Measurements from ENCODE around the gene BACH2. TPM values are rescaled to one million over a fixed set of nuclear protein-coding genes. Genes with fewer than 3 reads are reported as not detected.

BACH2 gene
- total and polyA plus RNA-seq, 2 experiments from 2014 or later, result 1.6 to 5.7 TPM

DNA sequence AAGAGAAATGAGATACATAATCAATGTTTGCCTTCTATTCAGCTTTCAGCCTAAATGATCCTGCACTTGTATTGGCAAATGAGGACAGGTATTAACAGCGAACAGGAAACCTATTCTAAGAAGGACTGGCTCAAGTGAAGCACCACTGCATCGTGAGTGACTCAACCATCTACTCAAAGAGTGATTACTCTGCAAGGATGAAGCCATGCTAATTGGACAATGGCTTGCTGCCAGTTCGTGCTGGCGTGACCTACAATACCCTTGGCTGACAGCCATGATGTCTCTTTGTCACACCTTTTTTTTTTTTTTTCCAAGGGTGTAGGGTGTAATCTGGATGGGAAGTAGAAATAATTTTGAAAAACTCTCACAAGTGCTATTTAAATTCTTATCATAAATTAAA is 297.5 kb downstream of the BACH2 start:
- Histone ChIP-seq H3K4me3 (no peak overlapping the region), H3K27ac (ENCODE audit: low read depth) (no peak overlapping the region), H3F3A (replicated peaks; ENCODE audit: low read depth) (no peaks in the 10 kb centered on the region), H3K9me2 (ENCODE audit: insufficient read depth) (peaks cover 4% of the 10 kb centered on the region; the same call in 1 of the 2 replicates), H4K20me1 (replicated peaks; ENCODE audit: insufficient read depth) (no peaks in the 10 kb centered on the region), H3K4me2 (no peak overlapping the region), H2AFZ (no peak overlapping the region), H3K4me1 (ENCODE audit: insufficient read depth) (no peaks in the 10 kb centered on the region), H3K36me3 (ENCODE audit: insufficient read depth) (no peaks in the 10 kb centered on the region), H3K27me3 (ENCODE audit: insufficient read depth) (no peaks in the 10 kb centered on the region), H3K79me2 (replicated peaks; ENCODE audit: insufficient read depth) (no peaks in the 10 kb centered on the region)
- Mint-ChIP-seq H3K4me3 (no peak overlapping the region), H3K4me1 (no peaks in the 10 kb centered on the region), H3K36me3 (ENCODE audit: low read depth) (no peaks in the 10 kb centered on the region), H3K9me3 (no peaks in the 10 kb centered on the region), H3K27me3 (ENCODE audit: insufficient read depth, low read depth, poor library complexity) (no peaks in the 10 kb centered on the region), H3K27ac (no peak overlapping the region)
- TF ChIP-seq, protein P1, sequence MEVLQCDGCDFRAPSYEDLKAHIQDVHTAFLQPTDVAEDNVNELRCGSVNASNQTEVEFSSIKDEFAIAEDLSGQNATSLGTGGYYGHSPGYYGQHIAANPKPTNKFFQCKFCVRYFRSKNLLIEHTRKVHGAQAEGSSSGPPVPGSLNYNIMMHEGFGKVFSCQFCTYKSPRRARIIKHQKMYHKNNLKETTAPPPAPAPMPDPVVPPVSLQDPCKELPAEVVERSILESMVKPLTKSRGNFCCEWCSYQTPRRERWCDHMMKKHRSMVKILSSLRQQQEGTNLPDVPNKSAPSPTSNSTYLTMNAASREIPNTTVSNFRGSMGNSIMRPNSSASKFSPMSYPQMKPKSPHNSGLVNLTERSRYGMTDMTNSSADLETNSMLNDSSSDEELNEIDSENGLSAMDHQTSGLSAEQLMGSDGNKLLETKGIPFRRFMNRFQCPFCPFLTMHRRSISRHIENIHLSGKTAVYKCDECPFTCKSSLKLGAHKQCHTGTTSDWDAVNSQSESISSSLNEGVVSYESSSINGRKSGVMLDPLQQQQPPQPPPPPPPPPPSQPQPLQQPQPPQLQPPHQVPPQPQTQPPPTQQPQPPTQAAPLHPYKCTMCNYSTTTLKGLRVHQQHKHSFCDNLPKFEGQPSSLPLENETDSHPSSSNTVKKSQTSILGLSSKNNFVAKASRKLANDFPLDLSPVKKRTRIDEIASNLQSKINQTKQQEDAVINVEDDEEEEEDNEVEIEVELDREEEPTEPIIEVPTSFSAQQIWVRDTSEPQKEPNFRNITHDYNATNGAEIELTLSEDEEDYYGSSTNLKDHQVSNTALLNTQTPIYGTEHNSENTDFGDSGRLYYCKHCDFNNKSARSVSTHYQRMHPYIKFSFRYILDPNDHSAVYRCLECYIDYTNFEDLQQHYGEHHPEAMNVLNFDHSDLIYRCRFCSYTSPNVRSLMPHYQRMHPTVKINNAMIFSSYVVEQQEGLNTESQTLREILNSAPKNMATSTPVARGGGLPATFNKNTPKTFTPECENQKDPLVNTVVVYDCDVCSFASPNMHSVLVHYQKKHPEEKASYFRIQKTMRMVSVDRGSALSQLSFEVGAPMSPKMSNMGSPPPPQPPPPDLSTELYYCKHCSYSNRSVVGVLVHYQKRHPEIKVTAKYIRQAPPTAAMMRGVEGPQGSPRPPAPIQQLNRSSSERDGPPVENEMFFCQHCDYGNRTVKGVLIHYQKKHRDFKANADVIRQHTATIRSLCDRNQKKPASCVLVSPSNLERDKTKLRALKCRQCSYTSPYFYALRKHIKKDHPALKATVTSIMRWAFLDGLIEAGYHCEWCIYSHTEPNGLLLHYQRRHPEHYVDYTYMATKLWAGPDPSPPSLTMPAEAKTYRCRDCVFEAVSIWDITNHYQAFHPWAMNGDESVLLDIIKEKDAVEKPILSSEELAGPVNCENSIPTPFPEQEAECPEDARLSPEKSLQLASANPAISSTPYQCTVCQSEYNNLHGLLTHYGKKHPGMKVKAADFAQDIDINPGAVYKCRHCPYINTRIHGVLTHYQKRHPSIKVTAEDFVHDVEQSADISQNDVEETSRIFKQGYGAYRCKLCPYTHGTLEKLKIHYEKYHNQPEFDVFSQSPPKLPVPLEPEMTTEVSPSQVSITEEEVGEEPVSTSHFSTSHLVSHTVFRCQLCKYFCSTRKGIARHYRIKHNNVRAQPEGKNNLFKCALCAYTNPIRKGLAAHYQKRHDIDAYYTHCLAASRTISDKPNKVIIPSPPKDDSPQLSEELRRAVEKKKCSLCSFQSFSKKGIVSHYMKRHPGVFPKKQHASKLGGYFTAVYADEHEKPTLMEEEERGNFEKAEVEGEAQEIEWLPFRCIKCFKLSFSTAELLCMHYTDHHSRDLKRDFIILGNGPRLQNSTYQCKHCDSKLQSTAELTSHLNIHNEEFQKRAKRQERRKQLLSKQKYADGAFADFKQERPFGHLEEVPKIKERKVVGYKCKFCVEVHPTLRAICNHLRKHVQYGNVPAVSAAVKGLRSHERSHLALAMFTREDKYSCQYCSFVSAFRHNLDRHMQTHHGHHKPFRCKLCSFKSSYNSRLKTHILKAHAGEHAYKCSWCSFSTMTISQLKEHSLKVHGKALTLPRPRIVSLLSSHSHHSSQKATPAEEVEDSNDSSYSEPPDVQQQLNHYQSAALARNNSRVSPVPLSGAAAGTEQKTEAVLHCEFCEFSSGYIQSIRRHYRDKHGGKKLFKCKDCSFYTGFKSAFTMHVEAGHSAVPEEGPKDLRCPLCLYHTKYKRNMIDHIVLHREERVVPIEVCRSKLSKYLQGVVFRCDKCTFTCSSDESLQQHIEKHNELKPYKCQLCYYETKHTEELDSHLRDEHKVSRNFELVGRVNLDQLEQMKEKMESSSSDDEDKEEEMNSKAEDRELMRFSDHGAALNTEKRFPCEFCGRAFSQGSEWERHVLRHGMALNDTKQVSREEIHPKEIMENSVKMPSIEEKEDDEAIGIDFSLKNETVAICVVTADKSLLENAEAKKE (CRISPR knock-in tag; IDR thresholded peaks at IDR 0.05), result no peak
- no peak for TF ChIP-seq ZNF114 (CRISPR knock-in tag; IDR thresholded peaks at IDR 0.05)
- TF ChIP-seq CREB1 (CRISPR knock-in tag; IDR thresholded peaks at IDR 0.05; ENCODE audit: low read depth), result no peak
- no peak for TF ChIP-seq JUNB (IDR thresholded peaks at IDR 0.05; ENCODE audit: unreplicated experiment)
- TF ChIP-seq STAT1 (IDR thresholded peaks at IDR 0.05; ENCODE audit: unreplicated experiment), result no peak
- TF ChIP-seq EZH2phosphoT487 (IDR thresholded peaks at IDR 0.05; ENCODE audit: unreplicated experiment), result no peak
- TF ChIP-seq REST (IDR thresholded peaks at IDR 0.05; ENCODE audit: unreplicated experiment), result no peak
- TF ChIP-seq POLR2AphosphoS5 (IDR thresholded peaks at IDR 0.05; ENCODE audit: low read depth), result no peak
- no peak for TF ChIP-seq NANOG (IDR thresholded peaks at IDR 0.05; ENCODE audit: borderline replicate concordance)
- TF ChIP-seq, protein P2, sequence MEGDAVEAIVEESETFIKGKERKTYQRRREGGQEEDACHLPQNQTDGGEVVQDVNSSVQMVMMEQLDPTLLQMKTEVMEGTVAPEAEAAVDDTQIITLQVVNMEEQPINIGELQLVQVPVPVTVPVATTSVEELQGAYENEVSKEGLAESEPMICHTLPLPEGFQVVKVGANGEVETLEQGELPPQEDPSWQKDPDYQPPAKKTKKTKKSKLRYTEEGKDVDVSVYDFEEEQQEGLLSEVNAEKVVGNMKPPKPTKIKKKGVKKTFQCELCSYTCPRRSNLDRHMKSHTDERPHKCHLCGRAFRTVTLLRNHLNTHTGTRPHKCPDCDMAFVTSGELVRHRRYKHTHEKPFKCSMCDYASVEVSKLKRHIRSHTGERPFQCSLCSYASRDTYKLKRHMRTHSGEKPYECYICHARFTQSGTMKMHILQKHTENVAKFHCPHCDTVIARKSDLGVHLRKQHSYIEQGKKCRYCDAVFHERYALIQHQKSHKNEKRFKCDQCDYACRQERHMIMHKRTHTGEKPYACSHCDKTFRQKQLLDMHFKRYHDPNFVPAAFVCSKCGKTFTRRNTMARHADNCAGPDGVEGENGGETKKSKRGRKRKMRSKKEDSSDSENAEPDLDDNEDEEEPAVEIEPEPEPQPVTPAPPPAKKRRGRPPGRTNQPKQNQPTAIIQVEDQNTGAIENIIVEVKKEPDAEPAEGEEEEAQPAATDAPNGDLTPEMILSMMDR (conservative IDR thresholded peaks at IDR 0.05; ENCODE audit: low read depth in 2 of 2), result no peak
- TF ChIP-seq EZH2 (IDR thresholded peaks at IDR 0.05; ENCODE audit: low read depth, unreplicated experiment), result no peak
- TF ChIP-seq, protein P3, sequence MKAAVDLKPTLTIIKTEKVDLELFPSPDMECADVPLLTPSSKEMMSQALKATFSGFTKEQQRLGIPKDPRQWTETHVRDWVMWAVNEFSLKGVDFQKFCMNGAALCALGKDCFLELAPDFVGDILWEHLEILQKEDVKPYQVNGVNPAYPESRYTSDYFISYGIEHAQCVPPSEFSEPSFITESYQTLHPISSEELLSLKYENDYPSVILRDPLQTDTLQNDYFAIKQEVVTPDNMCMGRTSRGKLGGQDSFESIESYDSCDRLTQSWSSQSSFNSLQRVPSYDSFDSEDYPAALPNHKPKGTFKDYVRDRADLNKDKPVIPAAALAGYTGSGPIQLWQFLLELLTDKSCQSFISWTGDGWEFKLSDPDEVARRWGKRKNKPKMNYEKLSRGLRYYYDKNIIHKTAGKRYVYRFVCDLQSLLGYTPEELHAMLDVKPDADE (IDR thresholded peaks at IDR 0.05), result no peak
- no peak for TF ChIP-seq ZNF331 (CRISPR knock-in tag; IDR thresholded peaks at IDR 0.05; ENCODE audit: low read depth)
- DNase-seq (ENCODE audit: low spot score) (no peak), ATAC-seq (no peak)

Measured in GM23338 (cell line).